ENCODE results near the gene TBR1. TPM values are rescaled to one million over a fixed set of nuclear protein-coding genes. Genes with fewer than 3 reads are reported as not detected.
A peak's percentile ranks its signal among the peaks of the same experiment; 100 is the strongest.

Gene TBR1
- total and polyA plus RNA-seq, 12 donors: not detected

GRCh38 chr2:161414042-161415033 is 1.8 kb upstream of the TBR1 start:
- Histone ChIP-seq H3K27me3 (peaks cover 4 to 60% (median 56%) of the 10 kb centered on the region in 7 donors), H3K27ac (no peak overlapping the region), H3K4me3 (peak overlapping the region; percentile 2 to 60 (median 53)), H3K4me1 (peaks cover 7 to 52% (median 42%) of the 10 kb centered on the region in 9 donors), H3K36me3 (peaks cover 0 to 22% (median 0%) of the 10 kb centered on the region in 9 donors), H3K9me3 (no peaks in the 10 kb centered on the region)
- 5% methylated on average over 69 of the region's 69 CpGs for WGBS, 2 donors
- ATAC-seq (peak; percentile 57 to 82 (median 68)), DNase-seq (peak in 1 of 2 donors; percentile 27)
- TF ChIP-seq CTCF (IDR thresholded peaks at IDR 0.05): no peak
- intact Hi-C loops (cut with DNase I): no loop called here

- Histone ChIP-seq H3K36me3 (peaks cover 0 to 16% (median 0%) of the 10 kb centered on the region in 9 donors), H3K4me3 (peak overlapping the region; percentile 2 to 60 (median 53)), H3K9me3 (no peaks in the 10 kb centered on the region), H3K4me1 (peaks cover 7 to 52% (median 42%) of the 10 kb centered on the region in 9 donors), H3K27me3 (peaks cover 4 to 69% (median 66%) of the 10 kb centered on the region in 7 donors), H3K27ac (no peak overlapping the region)
- DNase-seq (no peak), ATAC-seq (peak in 1 of 8 donors; percentile 16)
- TF ChIP-seq CTCF (IDR thresholded peaks at IDR 0.05): no peak
- 5 to 9% methylated on average over 29 of the region's 29 CpGs for WGBS, 2 donors
- intact Hi-C loops (cut with DNase I): no loop called here
Measured at GRCh38 chr2:161415034-161415986, 787 bp upstream of the TBR1 start.

GRCh38 chr2:161416708-161417437 is 776 bp downstream of the TBR1 start:
- DNase-seq (peak in 1 of 2 donors; percentile 11), ATAC-seq (peak in 2 of 8 donors; percentile 16 to 20)
- Histone ChIP-seq H3K27ac (no peak overlapping the region), H3K9me3 (no peaks in the 10 kb centered on the region), H3K36me3 (peaks cover 0 to under 1% (median 0%) of the 10 kb centered on the region in 9 donors), H3K4me1 (peaks cover 7 to 52% (median 42%) of the 10 kb centered on the region in 9 donors), H3K27me3 (peaks cover 10 to 85% (median 81%) of the 10 kb centered on the region in 7 donors), H3K4me3 (no peak overlapping the region)
- TF ChIP-seq CTCF (IDR thresholded peaks at IDR 0.05): no peak
- intact Hi-C loops (cut with DNase I): no loop called here
- 4 to 6% methylated on average over 41 of the region's 41 CpGs for WGBS, 2 donors
